ENCODE data around the gene ABHD17A.

DNA sequence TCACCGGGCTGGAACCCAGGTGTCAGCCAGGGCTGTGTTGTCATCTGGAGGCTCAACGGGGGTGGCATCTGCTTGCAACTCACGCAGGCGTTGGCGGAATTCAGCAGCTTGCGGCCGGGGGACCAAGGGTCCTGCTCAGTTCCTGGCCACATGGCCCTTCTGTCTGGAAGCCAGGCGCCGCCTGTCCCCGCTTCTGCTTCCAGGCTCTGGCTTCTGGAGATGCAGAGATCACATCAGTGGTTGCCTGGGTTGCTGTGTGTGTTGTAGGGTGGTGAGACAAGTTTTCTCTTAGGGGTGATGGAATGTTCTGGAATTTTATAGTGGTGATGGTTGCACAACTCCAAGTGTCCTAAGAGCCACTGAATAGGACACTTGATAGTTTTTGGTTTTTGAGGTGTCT lies 24.9 kb upstream of the ABHD17A start:
- TF ChIP-seq, protein P1, sequence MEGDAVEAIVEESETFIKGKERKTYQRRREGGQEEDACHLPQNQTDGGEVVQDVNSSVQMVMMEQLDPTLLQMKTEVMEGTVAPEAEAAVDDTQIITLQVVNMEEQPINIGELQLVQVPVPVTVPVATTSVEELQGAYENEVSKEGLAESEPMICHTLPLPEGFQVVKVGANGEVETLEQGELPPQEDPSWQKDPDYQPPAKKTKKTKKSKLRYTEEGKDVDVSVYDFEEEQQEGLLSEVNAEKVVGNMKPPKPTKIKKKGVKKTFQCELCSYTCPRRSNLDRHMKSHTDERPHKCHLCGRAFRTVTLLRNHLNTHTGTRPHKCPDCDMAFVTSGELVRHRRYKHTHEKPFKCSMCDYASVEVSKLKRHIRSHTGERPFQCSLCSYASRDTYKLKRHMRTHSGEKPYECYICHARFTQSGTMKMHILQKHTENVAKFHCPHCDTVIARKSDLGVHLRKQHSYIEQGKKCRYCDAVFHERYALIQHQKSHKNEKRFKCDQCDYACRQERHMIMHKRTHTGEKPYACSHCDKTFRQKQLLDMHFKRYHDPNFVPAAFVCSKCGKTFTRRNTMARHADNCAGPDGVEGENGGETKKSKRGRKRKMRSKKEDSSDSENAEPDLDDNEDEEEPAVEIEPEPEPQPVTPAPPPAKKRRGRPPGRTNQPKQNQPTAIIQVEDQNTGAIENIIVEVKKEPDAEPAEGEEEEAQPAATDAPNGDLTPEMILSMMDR (IDR thresholded peaks at IDR 0.05), result no peak
- TF ChIP-seq EP300 (IDR thresholded peaks at IDR 0.05) (no peak), POLR2A (IDR thresholded peaks at IDR 0.05) (no peak), POLR2AphosphoS5 (IDR thresholded peaks at IDR 0.05) (no peak)
